Activated CD8-positive, alpha-beta memory T cell treated with anti-CD3 and anti-CD28 coated beads for 48 hours (primary cell): Measurements from ENCODE around the gene KDM2A.

Experiments used
- DNase-seq, 3 experiments: peaks; one replicate each; pipeline ENCODE4 v3.0.0-alpha.2; 2020; ENCODE audit warnings: low read depth in 2 of 3, low spot score in 2 of 3

KDM2A gene

GRCh38 chr11:67282876-67283371, 163.9 kb downstream of the KDM2A start:
- DNase-seq, result no peak

GRCh38 chr11:67283481-67283963, 164.5 kb downstream of the KDM2A start:
- no peak for DNase-seq

- DNase-seq, result no peak
Measured at GRCh38 chr11:67284811-67285540, 165.9 kb downstream of the KDM2A start.

- no peak for DNase-seq
Measured at GRCh38 chr11:67285541-67286498, 166.8 kb downstream of the KDM2A start.

GRCh38 chr11:67286621-67287333, 167.7 kb downstream of the KDM2A start:
- no peak for DNase-seq

- DNase-seq, result no peak
Measured at GRCh38 chr11:67287355-67288197, 168.5 kb downstream of the KDM2A start.

- no peak for DNase-seq
Measured at GRCh38 chr11:67288198-67288451, 169.1 kb downstream of the KDM2A start.

- DNase-seq, result peak in 1 of 3 experiments; percentile 84
Measured at GRCh38 chr11:67288452-67289225, 169.6 kb downstream of the KDM2A start.

GRCh38 chr11:67289226-67289650, 170.2 kb downstream of the KDM2A start, which contains the start of gene ANKRD13D:
TSS of gene ANKRD13D (plus strand) at chr11:67289303. CDS start at chr11:67289461, 158 bp downstream.
- no peak for DNase-seq

GRCh38 chr11:67289651-67290479, 170.8 kb downstream of the KDM2A start:
- DNase-seq, result no peak

GRCh38 chr11:67290801-67291200, 171.7 kb downstream of the KDM2A start:
- no peak for DNase-seq

- no peak for DNase-seq
Measured at GRCh38 chr11:67291481-67292381, 172.7 kb downstream of the KDM2A start.

- no peak for DNase-seq
Measured at GRCh38 chr11:67292671-67293070, 173.6 kb downstream of the KDM2A start.

- no peak for DNase-seq
Measured at GRCh38 chr11:67293090-67293489, 174.0 kb downstream of the KDM2A start.

- DNase-seq, result no peak
Measured at GRCh38 chr11:67295846-67296245, 176.8 kb downstream of the KDM2A start.

- no peak for DNase-seq
Measured at GRCh38 chr11:67298786-67299185, 179.7 kb downstream of the KDM2A start.

- no peak for DNase-seq
Measured at GRCh38 chr11:67299471-67300191, 180.6 kb downstream of the KDM2A start.
